ENCODE measurements around the gene RAB15.

Gene RAB15

DNA sequence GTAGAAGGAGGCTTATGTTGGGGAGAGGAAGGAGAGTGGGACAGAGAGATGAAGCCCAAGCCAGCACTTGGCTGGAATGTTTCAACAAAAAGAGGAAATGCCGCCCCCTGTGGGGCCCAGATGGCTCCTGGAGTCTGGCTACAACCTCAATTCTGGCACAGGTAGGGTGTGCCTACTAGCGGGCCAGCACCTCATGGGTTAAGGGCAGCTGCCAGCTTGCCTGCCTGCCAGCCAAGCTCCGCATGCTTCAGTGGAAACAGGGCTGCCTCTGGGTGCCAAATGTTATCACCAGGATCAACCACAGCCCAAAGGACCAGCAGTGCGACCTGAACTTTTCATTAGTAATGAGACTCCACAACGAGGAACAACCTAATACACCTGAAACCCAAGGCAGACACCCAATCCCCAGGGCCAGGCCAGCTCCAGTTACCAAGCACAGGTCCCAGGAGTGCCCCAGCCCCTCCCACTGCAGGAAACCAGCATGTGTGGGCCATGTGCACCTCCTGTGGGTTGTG lies 11.3 kb downstream of the RAB15 start:
- DNase-seq (ENCODE audit: low read depth) = no peak
- no peak overlapping the region for H3K4me3 ChIP-seq (ENCODE audit: low read depth, low read length)

DNA sequence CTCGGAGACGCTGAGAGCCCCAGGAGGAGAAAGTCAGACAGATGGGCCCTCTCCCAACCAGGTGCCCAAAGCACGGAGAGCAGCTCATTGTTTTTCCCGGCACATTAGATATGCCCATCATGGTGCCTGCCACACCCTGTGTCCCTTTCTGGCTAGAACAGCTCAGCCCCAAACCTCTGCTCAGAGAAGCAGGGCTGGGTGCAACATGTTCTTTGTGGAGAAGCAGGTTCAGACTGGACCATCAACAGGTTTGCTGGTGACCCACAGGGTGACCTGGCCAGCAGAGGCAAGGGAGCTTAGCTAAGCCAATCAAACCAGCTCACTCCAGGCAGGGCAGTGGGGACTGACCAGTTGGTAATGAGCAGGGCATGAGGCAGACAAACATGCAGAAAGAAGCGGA lies 13.4 kb downstream of the RAB15 start:
- no peak overlapping the region for H3K4me3 ChIP-seq (ENCODE audit: low read depth, low read length)

DNA sequence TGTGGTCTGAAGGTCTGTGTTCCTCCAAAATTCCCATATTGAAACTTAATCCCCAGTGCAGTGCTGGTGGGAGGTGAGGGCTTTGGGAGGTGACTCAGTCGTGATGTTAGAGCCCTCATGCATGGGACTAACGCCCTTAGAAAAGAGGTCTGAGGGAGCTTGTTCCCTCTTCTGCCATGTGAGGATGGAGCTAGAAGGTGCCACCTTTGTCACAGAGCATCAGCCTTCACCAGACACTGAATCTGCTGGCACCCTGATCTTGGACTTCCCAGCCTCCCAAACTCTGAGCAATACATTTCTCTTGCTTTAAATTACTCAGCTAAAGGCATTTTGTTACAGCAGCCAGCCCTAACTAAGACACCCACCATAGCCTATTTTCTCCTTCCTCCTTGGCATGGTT lies 13.9 kb downstream of the RAB15 start:
- no peak overlapping the region for H3K4me3 ChIP-seq (ENCODE audit: low read depth, low read length)
- no peak for DNase-seq (ENCODE audit: low read depth)

More for the DNA sequence above, 13.4 kb downstream of the RAB15 start:
- no peak for DNase-seq (ENCODE audit: low read depth)

DNA sequence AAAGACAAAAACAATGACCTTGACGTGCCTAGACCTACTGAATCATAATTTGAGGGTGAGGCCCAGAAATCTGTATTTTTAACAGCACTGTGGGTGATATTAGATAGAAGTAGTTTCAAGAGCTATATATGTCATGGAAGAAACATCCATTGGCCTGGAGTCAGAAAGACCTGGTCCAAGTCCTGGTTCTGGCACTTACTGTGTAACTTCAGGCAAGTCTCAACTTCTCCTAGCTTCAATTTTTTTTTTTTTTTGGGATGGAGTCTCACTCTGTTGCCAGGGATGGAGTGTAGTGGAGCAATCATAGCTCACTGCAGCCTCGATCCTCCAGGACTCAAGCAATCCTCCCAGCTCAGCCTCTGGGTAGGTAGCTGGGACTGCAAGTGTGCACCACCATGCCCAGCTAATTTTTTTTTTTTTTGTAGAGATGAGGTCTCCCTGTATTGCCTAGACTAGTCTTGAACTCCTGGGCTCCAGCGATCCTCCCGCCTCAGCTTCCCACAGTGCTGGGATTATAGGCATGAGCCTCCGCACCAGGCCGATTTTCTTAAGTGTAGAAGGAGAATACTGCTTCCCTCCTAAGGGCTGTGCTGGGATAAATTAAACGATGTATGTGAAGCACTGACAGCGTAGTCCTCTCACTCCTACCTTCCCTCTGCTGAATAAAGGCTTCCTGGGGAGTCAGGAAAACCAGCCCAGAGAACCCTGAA lies 15.3 kb downstream of the RAB15 start:
- no peak overlapping the region for H3K4me3 ChIP-seq (ENCODE audit: low read depth, low read length)
- no peak for DNase-seq (ENCODE audit: low read depth)

DNA sequence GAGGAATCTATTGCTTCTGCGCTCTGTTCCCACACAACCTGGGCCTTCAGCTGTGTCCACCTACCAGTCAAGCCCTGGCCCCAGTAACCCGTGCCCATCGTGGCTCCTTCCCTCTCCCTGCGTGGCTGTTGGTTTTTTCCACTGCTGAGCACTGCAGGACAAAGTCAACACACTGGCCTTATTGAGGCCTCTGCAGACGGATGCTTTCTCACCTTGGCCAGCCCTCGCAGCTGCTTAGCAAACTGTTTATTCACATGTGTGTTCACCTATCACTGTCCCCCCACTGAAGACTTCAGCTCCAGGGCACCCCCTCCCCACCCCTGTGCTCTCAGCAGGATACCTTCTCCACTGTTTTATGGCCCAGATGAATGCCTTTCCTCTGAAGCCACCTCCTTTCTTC lies 16.8 kb downstream of the RAB15 start:
- no peak for DNase-seq (ENCODE audit: low read depth)
- H3K4me3 ChIP-seq (ENCODE audit: low read depth, low read length) = no peak overlapping the region

DNA sequence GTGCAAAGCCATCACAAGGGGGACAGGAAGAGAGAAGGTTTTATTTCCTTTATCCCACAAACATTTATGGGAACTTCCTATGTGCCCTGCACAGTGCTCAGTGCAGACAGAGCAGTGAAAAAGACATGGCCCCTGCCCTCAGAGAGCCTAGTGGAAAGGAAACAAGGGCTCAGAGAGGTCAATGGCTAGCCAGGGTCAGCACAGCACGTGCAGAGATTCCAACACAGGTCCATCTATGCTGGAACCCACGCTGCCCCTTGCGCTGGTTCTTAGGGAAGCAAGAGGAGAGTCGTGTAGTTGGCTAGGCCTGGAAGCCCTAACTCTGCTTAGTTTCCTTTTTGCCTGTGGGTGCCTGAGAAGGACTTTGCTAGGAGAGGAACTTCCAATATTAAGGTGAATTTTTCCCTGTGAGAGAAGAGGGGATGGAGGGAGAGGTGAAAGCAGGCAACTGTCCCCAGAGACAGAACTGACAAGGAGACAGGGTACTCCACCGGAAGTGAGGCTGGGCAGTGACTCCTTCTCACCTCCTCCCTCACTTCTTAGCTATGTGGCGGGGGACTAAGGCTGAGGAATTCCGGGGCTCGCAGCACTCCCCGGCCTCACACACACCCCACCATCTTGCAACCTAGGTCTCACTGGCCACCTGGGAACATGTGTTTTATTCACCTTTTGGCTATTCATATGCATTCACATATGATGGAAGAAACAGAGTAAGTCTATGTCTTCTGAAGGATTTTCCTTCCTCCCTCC lies 17.5 kb downstream of the RAB15 start:
- no peak for DNase-seq (ENCODE audit: low read depth)
- no peak overlapping the region for H3K4me3 ChIP-seq (ENCODE audit: low read depth, low read length)

DNA sequence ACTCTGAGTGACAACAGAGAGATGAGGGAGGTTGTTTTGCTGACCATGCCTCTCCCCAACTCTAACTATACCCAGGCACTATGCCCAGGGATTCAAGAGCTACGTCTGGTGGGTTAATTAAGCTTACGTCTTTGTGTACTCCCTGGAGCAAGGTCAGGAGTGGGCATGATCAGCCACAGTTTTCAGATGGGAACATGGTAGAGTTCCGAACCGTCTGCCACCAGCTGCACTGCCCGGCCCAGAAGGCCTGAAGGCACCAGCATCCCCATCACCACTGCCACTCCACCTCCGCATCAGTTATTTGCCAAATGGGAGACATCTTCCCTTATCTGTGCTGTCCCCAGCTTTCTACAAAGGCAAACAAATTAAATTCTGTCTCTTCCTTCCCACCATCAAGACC lies 18.5 kb downstream of the RAB15 start:
- DNase-seq (ENCODE audit: low read depth) = no peak
- H3K4me3 ChIP-seq (ENCODE audit: low read depth, low read length) = no peak overlapping the region

DNA sequence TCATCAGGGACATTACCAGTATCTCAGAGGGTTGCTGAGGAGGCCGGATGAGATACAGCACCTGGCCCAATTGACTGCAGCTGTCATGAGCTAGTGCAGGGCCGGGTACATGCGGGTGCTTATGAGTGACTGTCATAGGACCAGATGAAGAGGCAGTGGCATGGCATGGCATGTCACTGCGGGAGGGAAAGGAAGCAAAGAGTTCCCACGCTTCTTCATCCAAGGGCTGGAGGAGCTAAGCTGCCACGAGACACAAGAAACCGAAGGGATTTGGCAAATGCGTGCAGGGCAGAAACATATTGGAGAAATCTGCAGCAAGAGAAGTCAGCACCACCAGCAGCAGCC lies 18.9 kb downstream of the RAB15 start:
- no peak for DNase-seq (ENCODE audit: low read depth)
- H3K4me3 ChIP-seq (ENCODE audit: low read depth, low read length) = no peak overlapping the region

DNA sequence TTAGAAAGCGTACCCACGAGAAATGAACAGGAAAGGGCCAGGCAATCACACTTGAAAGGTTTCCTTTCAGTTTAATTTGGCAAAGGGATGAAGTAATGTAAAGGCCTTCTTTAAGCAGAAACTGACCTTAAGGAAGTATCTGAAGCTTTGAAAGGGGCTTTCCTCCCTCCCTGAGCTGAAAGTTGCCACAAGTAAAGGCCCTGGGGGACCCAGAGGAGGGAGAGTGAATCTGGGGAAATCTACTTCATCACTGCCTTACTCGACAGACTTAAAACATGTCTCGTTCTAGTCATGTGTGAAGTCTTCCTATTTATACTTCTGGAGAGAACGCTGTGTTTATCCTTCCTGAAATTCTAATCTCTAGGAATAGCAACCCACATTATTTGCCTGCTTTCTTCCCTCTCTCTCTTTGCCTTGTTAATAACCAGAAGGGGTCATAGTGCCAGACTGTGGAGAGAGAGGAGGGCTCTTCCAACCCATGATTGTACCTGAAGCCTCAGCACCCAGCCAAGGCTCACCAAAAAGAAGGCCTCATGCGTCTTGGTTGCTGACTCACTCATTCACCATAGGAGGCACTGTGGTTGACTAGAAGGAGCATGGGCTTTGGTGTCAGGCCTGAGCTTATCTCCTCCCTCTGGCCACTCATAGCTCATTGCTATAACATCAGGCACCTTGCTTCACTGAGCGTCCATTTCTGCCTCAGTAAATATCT lies 19.4 kb downstream of the RAB15 start:
- DNase-seq (ENCODE audit: low read depth) = no peak
- no peak overlapping the region for H3K4me3 ChIP-seq (ENCODE audit: low read depth, low read length)

DNA sequence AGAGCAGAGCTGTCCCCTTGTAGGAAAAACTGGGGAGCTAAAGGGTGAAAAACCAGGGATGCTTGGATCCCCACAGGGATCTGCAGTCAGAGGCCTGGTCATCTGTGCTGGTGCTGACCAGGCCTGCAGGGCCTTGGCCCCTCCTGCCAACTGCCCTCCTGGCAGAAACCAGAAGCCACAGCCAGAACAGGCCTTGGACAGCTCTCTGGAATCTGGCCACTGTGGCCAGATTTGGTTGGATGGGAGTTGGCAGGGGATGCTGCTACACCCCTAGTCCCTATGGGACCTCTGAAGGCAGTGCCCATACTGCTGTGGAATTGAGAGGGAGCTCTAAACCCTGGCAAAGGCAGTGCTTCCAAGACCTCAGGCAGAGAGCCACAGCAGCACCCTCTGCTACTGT lies 20.4 kb downstream of the RAB15 start:
- no peak overlapping the region for H3K4me3 ChIP-seq (ENCODE audit: low read depth, low read length)
- no peak for DNase-seq (ENCODE audit: low read depth)

DNA sequence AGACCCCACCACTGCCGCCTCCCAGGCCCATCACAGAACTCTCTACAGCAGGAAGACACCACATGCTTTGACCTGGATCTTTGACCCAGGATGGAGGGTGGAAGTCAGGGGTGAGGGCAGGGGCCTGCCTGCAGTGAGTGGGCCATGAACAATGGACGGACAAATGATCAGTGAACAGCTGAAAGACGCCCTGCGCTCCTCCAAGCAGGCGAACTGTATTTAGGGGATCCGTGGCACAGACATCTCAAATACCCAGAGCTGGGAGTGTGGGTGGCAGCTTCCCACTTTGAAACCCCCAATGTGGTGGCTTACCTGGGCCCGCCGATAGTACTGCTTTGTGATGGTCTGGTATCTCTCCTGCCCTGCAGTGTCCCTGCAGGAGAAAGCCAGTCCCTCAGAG lies 20.8 kb downstream of the RAB15 start:
- no peak for DNase-seq (ENCODE audit: low read depth)
- H3K4me3 ChIP-seq (ENCODE audit: low read depth, low read length) = no peak overlapping the region

DNA sequence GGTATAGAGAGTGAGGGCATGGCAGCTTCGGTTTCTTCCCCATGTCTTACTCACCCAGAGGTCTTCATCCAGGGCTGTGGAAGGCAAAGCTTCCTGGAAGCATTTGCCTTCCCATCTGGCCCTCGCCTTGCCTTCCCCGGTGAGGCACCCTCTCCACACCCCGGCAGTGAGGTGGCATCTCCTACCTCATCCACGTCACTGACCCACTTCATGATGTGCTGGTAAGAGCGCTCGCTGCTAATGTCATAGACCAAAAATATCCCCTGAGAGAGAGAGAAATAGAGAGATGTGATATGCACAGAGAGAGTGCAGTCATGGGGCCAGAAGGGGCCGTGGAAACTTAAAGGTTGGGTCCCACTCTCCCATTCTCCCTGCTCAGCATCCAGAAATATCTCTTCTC lies 21.2 kb downstream of the RAB15 start:
- no peak for DNase-seq (ENCODE audit: low read depth)
- no peak overlapping the region for H3K4me3 ChIP-seq (ENCODE audit: low read depth, low read length)

DNA sequence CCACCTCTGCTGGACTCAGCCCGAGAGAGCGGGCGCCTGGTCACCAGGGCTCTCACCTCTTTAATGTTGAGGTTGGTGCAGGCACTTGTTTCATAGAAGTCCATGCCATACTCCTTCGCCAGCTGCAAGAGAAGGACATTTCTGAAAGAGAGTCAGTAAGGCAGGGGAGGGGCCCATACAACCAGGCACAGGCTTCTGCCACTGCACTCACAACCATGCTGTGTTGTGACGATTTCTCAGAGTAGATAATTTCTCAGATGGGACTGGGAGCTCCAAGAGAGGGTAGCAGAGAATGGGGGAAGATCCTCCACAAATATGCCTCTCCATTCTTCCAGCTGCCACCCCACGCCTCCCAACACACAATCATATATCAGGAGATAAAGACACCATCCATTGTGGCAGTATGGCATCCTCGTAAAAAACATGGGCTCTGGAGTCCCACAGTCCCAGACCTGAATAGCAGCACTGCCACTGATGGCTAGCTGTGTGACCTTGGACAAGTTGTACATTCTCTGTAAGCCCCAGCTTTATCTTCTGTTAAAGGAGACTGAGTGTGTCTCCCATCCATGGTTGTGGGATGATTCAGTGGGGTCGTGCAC lies 23.4 kb downstream of the RAB15 start:
- no peak for DNase-seq (ENCODE audit: low read depth)
- H3K4me3 ChIP-seq (ENCODE audit: low read depth, low read length) = no peak overlapping the region

DNA sequence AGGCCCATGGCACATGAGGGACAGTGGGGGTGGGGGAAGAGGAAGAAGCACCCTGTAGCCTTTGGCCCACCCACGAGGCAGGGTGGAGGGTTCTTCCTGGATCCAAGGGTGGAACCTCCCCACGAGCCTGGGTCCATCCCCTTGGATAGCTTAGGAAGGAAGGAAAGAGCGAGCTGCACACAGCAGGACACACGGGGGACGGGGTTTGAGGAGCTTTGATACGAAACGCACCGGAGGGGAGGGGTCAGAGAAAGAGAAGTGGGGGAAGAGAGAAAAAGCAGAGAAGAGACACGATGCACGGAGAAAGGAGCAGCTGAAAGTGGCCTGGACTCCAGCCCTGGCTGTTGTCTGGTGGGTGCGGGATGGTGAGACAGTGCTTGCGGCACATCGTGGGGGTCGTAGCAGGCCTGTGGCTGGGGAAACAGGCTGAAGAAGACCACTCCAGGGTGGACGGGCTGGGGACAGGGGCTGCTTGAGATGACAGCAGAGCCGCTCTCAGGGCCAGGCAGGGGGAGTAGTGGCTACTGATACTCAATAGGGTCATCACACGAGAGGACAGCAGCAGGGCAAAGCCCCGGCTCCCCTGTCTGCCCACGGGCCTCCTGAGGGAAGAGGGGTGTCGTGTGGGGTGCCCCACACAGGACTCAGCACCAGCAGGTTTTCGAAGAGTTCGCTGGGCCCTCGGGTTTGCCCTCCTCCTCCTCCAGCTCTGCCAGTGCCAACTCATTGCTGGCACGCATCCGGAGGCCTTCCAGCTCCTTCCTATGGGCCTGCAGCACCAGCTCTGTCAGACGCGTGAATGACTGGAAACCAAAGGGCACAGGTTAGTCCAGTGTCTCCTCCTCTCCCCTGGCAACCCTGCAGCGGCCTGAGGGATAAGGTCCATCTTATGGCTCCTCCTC lies 24.2 kb downstream of the RAB15 start:
- H3K4me3 ChIP-seq (ENCODE audit: low read depth, low read length) = no peak overlapping the region
- no peak for DNase-seq (ENCODE audit: low read depth)

DNA sequence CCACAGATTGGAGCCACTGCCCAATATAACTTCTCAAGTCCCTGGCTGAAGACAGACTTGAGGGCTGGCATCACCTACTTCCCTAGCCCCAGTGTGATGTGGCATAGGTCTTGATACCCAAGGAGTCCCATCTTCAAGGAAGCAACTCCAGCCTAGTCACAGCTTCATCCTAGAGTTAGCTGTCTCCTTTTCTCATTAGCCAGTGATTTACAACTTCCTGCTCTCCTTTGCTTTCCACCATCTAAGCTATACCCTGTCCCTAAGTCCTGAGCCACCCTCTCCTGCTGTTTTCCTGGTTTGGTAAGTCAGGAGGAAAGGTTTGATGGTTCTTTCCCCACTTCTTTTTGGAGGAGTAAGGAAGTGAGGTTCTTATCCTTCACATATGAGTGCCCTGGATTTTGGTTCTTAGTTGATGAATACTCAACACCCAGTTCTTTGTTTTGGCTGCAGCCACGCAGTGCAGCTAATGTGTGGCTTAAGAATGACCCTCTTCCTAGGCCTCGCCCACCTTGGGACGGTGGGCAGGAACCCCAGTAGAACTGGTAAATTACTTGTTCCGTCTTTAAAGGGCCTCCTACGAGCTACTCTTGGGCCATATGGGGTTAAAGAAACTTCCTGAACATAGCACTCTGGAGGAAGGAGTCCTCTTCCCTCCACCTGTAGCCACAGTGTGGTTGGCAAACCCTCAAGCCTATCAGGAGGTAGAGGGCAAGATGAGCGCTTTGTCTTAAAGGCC lies 25.7 kb downstream of the RAB15 start:
- no peak overlapping the region for H3K4me3 ChIP-seq (ENCODE audit: low read depth, low read length)
- DNase-seq (ENCODE audit: low read depth) = no peak

DNA sequence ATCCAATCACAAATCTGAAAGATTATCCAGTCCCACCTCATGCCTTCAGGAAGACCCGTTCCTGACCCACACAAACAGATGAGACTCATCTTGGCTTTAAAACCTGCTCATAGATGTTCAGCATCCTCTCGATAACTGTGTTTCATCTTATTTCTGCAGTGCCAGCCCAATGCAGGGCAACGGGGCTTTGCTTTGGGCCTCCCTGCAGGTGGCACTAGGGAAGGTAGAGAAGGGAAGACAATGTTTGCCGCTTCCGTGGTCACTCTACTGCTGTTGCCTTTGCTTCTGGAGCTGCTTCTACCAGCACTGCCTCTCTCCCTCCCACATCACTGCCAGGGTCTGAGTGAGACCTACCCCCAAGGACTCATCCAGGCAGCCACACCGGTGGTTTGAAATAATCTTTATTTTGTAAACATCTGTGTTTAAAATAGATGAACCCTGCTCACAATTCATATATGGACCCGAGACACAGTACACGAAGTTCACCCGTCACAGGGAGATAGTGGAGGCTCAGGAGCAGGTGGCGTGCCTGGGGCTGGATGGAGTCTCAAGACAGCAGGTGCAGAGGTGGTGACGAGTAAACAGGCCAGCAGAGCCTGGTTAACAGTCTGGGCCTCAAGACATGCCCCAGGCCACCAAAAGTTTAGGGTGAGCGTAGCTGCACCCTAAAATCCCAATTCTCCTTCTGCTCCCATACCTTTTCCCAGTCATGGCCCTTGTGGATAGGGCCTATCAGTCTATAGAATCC lies 26.5 kb downstream of the RAB15 start:
- H3K4me3 ChIP-seq (ENCODE audit: low read depth, low read length) = no peak overlapping the region
- DNase-seq (ENCODE audit: low read depth) = no peak

DNA sequence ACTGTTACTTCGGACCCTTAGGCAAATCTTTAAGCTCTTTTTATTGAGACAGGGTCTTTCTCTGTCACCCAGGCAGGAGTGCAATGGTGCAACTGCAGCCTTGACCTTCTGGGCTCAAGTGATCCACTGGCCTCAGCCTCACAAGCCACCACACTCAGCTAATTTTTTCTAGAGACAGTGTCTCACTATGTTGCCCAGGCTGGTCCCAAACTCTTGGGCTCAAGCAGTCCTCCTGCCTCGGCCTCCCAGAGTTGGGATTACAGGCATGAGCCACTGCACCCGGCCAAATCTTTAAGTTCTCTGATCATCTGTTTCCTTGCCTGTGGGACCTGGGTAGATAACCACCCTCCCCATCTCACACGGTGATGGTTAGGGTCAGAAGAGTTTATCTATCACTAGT lies 27.3 kb downstream of the RAB15 start:
- no peak overlapping the region for H3K4me3 ChIP-seq (ENCODE audit: low read depth, low read length)
- DNase-seq (ENCODE audit: low read depth) = no peak

DNA sequence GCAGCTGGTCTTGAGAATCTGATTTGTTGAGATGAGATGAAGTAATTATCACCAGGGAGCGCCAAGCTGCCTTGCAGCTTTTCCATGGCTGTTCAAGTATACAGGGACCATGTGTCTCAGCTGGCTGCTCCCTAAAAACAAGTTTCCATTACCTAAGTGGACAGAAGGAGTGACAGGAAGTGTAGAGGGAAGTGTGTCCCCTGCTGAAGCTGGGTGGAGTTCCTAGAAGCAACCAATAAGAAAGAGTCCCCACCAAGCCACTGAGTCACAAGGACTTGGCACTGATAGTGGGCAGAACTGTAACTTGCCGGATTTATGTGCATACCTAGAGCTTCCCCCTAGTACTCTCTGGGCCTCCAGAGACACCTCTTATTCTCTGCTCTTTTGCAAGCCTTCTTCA lies 28.1 kb downstream of the RAB15 start:
- DNase-seq (ENCODE audit: low read depth) = no peak
- no peak overlapping the region for H3K4me3 ChIP-seq (ENCODE audit: low read depth, low read length)

All from skeletal muscle cell (primary cell).